Epithelial cell of esophagus (primary cell): ENCODE results near the gene NPW.

ENCODE experiments used
- DNase-seq: peaks from one replicate; pipeline ENCODE4 v3.0.0; 2010; ENCODE audit warnings: low read depth
- H3K4me3 ChIP-seq: 2 replicates; pipeline ENCODE4 v1.5.1; 2011; ENCODE audit warnings: mild to moderate bottlenecking, low read length, control low read depth
- CTCF ChIP-seq: IDR thresholded peaks from 2 replicates; pipeline ENCODE4 v1.5.1; 2011; ENCODE audit warnings: low read depth, mild to moderate bottlenecking, low read length, control low read depth, inconsistent platforms; ENCODE audit not compliant: insufficient read depth; ENCODE audit errors: missing control alignments

NPW gene

GRCh38 chr16:2025251-2025650, 5.7 kb downstream of the NPW start:
- H3K4me3 ChIP-seq, result no peak overlapping the region
- no peak for DNase-seq
- no peak for TF ChIP-seq CTCF

GRCh38 chr16:2025878-2026460, 6.4 kb downstream of the NPW start:
- TF ChIP-seq CTCF, result no peak
- no peak for DNase-seq
- H3K4me3 ChIP-seq, result no peak overlapping the region

GRCh38 chr16:2026461-2027023, 7.0 kb downstream of the NPW start, which contains the start of gene NHERF2:
NHERF2 (plus strand) TSS chr16:2026902; CDS start chr16:2027006, 104 bp downstream.
- peak within 1 kb of the TSS; percentile 49 for H3K4me3 ChIP-seq
- DNase-seq, result no peak
- no peak for TF ChIP-seq CTCF

- peak overlapping the region; percentile 49 for H3K4me3 ChIP-seq
- no peak for TF ChIP-seq CTCF
- peak; percentile 46 for DNase-seq
These were observed 7.7 kb downstream of the NPW start for GRCh38 chr16:2027024-2028010.

- no peak overlapping the region for H3K4me3 ChIP-seq
- DNase-seq, result no peak
- TF ChIP-seq CTCF, result no peak
These were observed 8.6 kb downstream of the NPW start for GRCh38 chr16:2028146-2028545.

GRCh38 chr16:2028620-2029220, 9.1 kb downstream of the NPW start:
- DNase-seq, result no peak
- no peak for TF ChIP-seq CTCF
- H3K4me3 ChIP-seq, result no peak overlapping the region
